ENCODE data around the gene NECTIN4. TPM values are rescaled to one million over a fixed set of nuclear protein-coding genes. Genes with fewer than 3 reads are reported as not detected.

NECTIN4 gene
- total and polyA plus RNA-seq, 2 experiments from 2014 or later, result 0.16 TPM; not detected in 1

GRCh38 chr1:161048949-161049722, 40.2 kb downstream of the NECTIN4 start:
- H3K4me3 Mint-ChIP-seq, result no peak overlapping the region; the same call in 2 of the 3 replicates
- peaks cover 38% of the 10 kb centered on the region for H3K9me3 Mint-ChIP-seq
- Histone ChIP-seq H3F3A (replicated peaks; ENCODE audit: low read depth) (0 out of 2 replicates have a peak, but pooled peaks cover 4% of the 10 kb centered on the region), H3K27me3 (ENCODE audit: insufficient read depth) (peaks cover 5% of the 10 kb centered on the region; the same call in 1 of the 2 replicates), H3K4me2 (no peak overlapping the region), H3K4me3 (no peak overlapping the region), H4K20me1 (replicated peaks; ENCODE audit: insufficient read depth) (no peaks in the 10 kb centered on the region), H3K79me2 (replicated peaks; ENCODE audit: insufficient read depth) (peaks cover 9% of the 10 kb centered on the region), H3K9me2 (ENCODE audit: insufficient read depth) (peaks cover 15% of the 10 kb centered on the region), H3K4me1 (ENCODE audit: insufficient read depth) (peaks cover 6% of the 10 kb centered on the region), H2AFZ (no peak overlapping the region), H3K36me3 (ENCODE audit: insufficient read depth) (no peaks in the 10 kb centered on the region), H3K27ac (ENCODE audit: low read depth) (no peak overlapping the region)
- peaks cover 25% of the 10 kb centered on the region for H3K36me3 Mint-ChIP-seq (ENCODE audit: low read depth)
- H3K27ac Mint-ChIP-seq, result no peak overlapping the region
- no peak for DNase-seq (ENCODE audit: low spot score)
- no peak for ATAC-seq
- H3K4me1 Mint-ChIP-seq, result peaks cover 12% of the 10 kb centered on the region
- H3K27me3 Mint-ChIP-seq (ENCODE audit: insufficient read depth, low read depth, poor library complexity), result peaks cover 26% of the 10 kb centered on the region
- TF ChIP-seq ZNF114 (CRISPR knock-in tag; IDR thresholded peaks at IDR 0.05), result no peak
- TF ChIP-seq ETS1 (IDR thresholded peaks at IDR 0.05), result no peak
- no peak for TF ChIP-seq NANOG (IDR thresholded peaks at IDR 0.05; ENCODE audit: borderline replicate concordance)
- no peak for TF ChIP-seq EZH2phosphoT487 (IDR thresholded peaks at IDR 0.05; ENCODE audit: unreplicated experiment)
- no peak for TF ChIP-seq STAT1 (IDR thresholded peaks at IDR 0.05; ENCODE audit: unreplicated experiment)
- TF ChIP-seq, protein P1, sequence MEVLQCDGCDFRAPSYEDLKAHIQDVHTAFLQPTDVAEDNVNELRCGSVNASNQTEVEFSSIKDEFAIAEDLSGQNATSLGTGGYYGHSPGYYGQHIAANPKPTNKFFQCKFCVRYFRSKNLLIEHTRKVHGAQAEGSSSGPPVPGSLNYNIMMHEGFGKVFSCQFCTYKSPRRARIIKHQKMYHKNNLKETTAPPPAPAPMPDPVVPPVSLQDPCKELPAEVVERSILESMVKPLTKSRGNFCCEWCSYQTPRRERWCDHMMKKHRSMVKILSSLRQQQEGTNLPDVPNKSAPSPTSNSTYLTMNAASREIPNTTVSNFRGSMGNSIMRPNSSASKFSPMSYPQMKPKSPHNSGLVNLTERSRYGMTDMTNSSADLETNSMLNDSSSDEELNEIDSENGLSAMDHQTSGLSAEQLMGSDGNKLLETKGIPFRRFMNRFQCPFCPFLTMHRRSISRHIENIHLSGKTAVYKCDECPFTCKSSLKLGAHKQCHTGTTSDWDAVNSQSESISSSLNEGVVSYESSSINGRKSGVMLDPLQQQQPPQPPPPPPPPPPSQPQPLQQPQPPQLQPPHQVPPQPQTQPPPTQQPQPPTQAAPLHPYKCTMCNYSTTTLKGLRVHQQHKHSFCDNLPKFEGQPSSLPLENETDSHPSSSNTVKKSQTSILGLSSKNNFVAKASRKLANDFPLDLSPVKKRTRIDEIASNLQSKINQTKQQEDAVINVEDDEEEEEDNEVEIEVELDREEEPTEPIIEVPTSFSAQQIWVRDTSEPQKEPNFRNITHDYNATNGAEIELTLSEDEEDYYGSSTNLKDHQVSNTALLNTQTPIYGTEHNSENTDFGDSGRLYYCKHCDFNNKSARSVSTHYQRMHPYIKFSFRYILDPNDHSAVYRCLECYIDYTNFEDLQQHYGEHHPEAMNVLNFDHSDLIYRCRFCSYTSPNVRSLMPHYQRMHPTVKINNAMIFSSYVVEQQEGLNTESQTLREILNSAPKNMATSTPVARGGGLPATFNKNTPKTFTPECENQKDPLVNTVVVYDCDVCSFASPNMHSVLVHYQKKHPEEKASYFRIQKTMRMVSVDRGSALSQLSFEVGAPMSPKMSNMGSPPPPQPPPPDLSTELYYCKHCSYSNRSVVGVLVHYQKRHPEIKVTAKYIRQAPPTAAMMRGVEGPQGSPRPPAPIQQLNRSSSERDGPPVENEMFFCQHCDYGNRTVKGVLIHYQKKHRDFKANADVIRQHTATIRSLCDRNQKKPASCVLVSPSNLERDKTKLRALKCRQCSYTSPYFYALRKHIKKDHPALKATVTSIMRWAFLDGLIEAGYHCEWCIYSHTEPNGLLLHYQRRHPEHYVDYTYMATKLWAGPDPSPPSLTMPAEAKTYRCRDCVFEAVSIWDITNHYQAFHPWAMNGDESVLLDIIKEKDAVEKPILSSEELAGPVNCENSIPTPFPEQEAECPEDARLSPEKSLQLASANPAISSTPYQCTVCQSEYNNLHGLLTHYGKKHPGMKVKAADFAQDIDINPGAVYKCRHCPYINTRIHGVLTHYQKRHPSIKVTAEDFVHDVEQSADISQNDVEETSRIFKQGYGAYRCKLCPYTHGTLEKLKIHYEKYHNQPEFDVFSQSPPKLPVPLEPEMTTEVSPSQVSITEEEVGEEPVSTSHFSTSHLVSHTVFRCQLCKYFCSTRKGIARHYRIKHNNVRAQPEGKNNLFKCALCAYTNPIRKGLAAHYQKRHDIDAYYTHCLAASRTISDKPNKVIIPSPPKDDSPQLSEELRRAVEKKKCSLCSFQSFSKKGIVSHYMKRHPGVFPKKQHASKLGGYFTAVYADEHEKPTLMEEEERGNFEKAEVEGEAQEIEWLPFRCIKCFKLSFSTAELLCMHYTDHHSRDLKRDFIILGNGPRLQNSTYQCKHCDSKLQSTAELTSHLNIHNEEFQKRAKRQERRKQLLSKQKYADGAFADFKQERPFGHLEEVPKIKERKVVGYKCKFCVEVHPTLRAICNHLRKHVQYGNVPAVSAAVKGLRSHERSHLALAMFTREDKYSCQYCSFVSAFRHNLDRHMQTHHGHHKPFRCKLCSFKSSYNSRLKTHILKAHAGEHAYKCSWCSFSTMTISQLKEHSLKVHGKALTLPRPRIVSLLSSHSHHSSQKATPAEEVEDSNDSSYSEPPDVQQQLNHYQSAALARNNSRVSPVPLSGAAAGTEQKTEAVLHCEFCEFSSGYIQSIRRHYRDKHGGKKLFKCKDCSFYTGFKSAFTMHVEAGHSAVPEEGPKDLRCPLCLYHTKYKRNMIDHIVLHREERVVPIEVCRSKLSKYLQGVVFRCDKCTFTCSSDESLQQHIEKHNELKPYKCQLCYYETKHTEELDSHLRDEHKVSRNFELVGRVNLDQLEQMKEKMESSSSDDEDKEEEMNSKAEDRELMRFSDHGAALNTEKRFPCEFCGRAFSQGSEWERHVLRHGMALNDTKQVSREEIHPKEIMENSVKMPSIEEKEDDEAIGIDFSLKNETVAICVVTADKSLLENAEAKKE (CRISPR knock-in tag; IDR thresholded peaks at IDR 0.05), result no peak
- TF ChIP-seq EZH2 (IDR thresholded peaks at IDR 0.05; ENCODE audit: low read depth, unreplicated experiment), result no peak
- TF ChIP-seq ZNF331 (CRISPR knock-in tag; IDR thresholded peaks at IDR 0.05; ENCODE audit: low read depth), result no peak
- no peak for TF ChIP-seq CREB1 (CRISPR knock-in tag; IDR thresholded peaks at IDR 0.05; ENCODE audit: low read depth)

Data from GM23338 (cell line).